Parathyroid adenoma (tissue), 2 donors: ENCODE results near the gene GLS.
A peak's percentile ranks its signal among the peaks of the same experiment; 100 is the strongest.

Experiments used
- H2AFZ ChIP-seq: fragments of 300-600 bp; sonication (generic); one replicate; pipeline ENCODE4 v1.7.0; 2017; ENCODE audit warnings: antibody characterized with exemption, mild to moderate bottlenecking
- H3K27ac ChIP-seq: fragments of 300-600 bp; sonication (generic); one replicate; pipeline ENCODE4 v1.7.0; 2017
- H3K27me3 ChIP-seq: fragments of 300-600 bp; sonication (generic); one replicate; pipeline ENCODE4 v1.7.0; 2017; ENCODE audit warnings: low read length; ENCODE audit not compliant: control insufficient read depth, insufficient read depth
- H3K36me3 ChIP-seq: fragments of 300-600 bp; sonication (generic); one replicate; pipeline ENCODE4 v1.7.0; 2017; ENCODE audit warnings: low read length; ENCODE audit not compliant: control insufficient read depth, insufficient read depth
- H3K4me1 ChIP-seq: fragments of 300-600 bp; sonication (generic); one replicate; pipeline ENCODE4 v1.7.0; 2017; ENCODE audit warnings: control low read depth
- H3K4me2 ChIP-seq: fragments of 300-600 bp; sonication (generic); one replicate; pipeline ENCODE4 v1.7.0; 2017; ENCODE audit warnings: low read length
- H3K4me3 ChIP-seq: fragments of 300-600 bp; sonication (generic); one replicate; pipeline ENCODE4 v1.7.0; 2017; ENCODE audit warnings: low read depth, low read length
- H3K79me2 ChIP-seq: fragments of 300-600 bp; sonication (generic); one replicate; pipeline ENCODE4 v1.7.0; 2017; ENCODE audit warnings: control low read depth
- H3K9ac ChIP-seq: fragments of 300-600 bp; sonication (generic); one replicate; pipeline ENCODE4 v1.7.0; 2017; ENCODE audit warnings: mild to moderate bottlenecking
- H3K9me3 ChIP-seq: fragments of 300-600 bp; sonication (generic); one replicate; pipeline ENCODE4 v1.7.0; 2017; ENCODE audit warnings: low read length; ENCODE audit not compliant: control insufficient read depth
- TF ChIP-seq, protein P1 (sequence below): fragments of 300-600 bp; sonication (generic); IDR thresholded peaks from one replicate; pipeline ENCODE4 v1.7.0; 2017; ENCODE audit warnings: antibody characterized with exemption, mild to moderate bottlenecking
- donor health status: primary hyperparathyroidism.

GLS gene

DNA sequence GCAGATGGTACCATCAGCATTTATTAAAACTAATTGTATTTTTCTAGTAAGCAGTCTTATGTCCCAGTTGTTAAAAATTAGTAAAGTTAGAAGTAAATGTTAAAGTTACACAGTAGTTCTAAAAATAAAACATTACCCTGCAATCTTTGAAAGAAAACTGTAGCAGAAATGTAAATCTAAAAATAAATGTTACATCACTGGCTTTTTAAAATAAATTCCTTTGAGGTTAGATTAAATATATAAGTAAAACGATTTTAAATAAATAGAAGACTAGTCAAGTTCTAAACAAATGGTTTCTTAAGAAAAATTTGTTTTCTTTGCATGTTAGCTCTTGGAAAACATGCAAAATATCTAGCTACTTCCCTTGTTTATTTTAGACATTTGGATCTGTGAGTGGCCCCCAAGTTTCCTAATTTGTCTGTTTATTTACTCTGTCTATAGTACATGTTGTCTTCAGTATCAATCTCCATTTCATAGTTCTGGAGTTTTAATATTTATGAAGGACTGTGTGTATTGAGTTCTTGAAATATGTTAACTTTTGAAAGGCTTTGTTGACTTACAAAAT is 58.2 kb downstream of the GLS start:
- H3K4me3 ChIP-seq = no peak overlapping the region
- no peaks in the 10 kb centered on the region for H3K27me3 ChIP-seq
- peaks cover 4% of the 10 kb centered on the region for H3K4me1 ChIP-seq
- peaks cover 6% of the 10 kb centered on the region for H3K36me3 ChIP-seq
- H3K27ac ChIP-seq = no peak overlapping the region
- no peak overlapping the region for H2AFZ ChIP-seq
- no peaks in the 10 kb centered on the region for H3K9me3 ChIP-seq
- no peak overlapping the region for H3K9ac ChIP-seq
- H3K4me2 ChIP-seq = peak overlapping the region; percentile 26
- H3K79me2 ChIP-seq = no peaks in the 10 kb centered on the region
- TF ChIP-seq, protein P1, sequence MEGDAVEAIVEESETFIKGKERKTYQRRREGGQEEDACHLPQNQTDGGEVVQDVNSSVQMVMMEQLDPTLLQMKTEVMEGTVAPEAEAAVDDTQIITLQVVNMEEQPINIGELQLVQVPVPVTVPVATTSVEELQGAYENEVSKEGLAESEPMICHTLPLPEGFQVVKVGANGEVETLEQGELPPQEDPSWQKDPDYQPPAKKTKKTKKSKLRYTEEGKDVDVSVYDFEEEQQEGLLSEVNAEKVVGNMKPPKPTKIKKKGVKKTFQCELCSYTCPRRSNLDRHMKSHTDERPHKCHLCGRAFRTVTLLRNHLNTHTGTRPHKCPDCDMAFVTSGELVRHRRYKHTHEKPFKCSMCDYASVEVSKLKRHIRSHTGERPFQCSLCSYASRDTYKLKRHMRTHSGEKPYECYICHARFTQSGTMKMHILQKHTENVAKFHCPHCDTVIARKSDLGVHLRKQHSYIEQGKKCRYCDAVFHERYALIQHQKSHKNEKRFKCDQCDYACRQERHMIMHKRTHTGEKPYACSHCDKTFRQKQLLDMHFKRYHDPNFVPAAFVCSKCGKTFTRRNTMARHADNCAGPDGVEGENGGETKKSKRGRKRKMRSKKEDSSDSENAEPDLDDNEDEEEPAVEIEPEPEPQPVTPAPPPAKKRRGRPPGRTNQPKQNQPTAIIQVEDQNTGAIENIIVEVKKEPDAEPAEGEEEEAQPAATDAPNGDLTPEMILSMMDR = no peak

DNA sequence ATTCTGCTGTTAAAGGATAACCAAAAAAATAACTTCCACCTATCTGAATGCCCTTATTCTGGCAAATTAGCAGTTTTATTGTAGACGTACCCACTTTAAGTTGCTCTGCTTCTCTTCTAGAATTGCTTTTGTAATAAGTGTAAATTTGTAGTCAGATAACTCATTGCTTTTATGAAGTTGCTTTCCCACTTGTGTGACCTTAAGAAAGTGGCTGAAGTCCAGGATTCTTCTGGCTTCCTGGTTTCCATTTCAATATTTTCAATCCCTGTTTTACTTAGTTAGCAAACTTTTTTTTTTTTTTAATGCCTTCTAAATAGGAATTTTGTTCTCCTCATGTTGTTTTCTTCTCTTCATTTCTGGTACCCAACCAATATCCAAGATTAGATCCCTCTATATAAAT is 59.8 kb downstream of the GLS start:
- H3K27me3 ChIP-seq = no peaks in the 10 kb centered on the region
- H3K9me3 ChIP-seq = no peaks in the 10 kb centered on the region
- no peak overlapping the region for H3K4me3 ChIP-seq
- no peak overlapping the region for H3K9ac ChIP-seq
- H3K79me2 ChIP-seq = no peaks in the 10 kb centered on the region
- no peaks in the 10 kb centered on the region for H3K36me3 ChIP-seq
- peaks cover 4% of the 10 kb centered on the region for H3K4me1 ChIP-seq
- TF ChIP-seq, protein P1 = no peak
- H3K27ac ChIP-seq = peak overlapping the region; percentile 8
- H2AFZ ChIP-seq = no peak overlapping the region
- H3K4me2 ChIP-seq = peak overlapping the region; percentile 20

DNA sequence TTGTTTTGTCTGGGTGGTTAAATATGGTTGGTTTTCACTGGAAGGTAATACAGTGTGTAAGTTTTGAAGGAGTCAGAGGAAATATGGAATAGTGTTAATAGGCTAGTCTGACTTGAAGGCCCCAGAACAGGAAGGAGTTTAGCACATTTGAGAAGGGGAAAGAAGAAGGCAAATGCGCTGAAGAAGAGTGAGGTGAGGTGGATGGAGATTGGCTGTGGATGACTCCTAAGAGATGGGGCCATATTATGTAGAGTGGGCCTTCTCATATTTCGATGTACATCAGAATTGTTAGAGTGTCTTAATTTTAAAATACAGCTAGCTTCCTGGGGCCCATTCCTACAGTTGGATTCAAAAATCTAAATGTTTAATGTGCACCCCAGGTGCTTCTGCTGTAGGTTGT is 61.0 kb downstream of the GLS start:
- TF ChIP-seq, protein P1 = no peak
- Histone ChIP-seq H3K4me1 (peaks cover 14% of the 10 kb centered on the region), H3K27me3 (no peaks in the 10 kb centered on the region)

DNA sequence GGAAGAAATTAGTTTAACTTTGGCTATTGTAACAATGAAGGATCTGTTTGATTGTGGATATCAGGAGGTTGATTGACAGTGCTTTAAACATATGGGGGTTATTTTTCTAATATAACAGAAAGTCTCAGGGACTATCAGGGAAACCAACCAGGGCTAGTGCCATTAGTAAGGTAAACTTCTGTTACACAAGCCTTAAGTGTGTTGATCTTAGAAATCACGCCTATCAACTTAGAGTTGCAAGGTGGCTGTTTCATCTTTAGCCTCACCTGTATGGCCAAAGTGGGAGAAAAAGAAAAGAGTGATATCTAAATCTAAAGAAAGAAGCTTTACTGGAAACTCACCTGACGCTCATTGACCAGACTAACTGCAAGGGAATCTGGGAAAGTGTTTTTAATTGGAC is 62.1 kb downstream of the GLS start:
- Histone ChIP-seq H3K36me3 (no peaks in the 10 kb centered on the region), H3K4me2 (no peak overlapping the region), H3K27ac (peak overlapping the region; percentile 11), H3K27me3 (no peaks in the 10 kb centered on the region), H3K79me2 (no peaks in the 10 kb centered on the region), H3K4me3 (no peak overlapping the region), H3K4me1 (peaks cover 18% of the 10 kb centered on the region), H2AFZ (no peak overlapping the region), H3K9me3 (no peaks in the 10 kb centered on the region), H3K9ac (no peak overlapping the region)
- TF ChIP-seq, protein P1 = no peak

More for the DNA sequence above, 61.0 kb downstream of the GLS start:
- H3K36me3 ChIP-seq = no peaks in the 10 kb centered on the region
- H3K9me3 ChIP-seq = no peaks in the 10 kb centered on the region
- H3K27ac ChIP-seq = no peak overlapping the region
- H3K9ac ChIP-seq = no peak overlapping the region
- H2AFZ ChIP-seq = no peak overlapping the region
- H3K4me2 ChIP-seq = no peak overlapping the region
- H3K4me3 ChIP-seq = no peak overlapping the region
- H3K79me2 ChIP-seq = no peaks in the 10 kb centered on the region

DNA sequence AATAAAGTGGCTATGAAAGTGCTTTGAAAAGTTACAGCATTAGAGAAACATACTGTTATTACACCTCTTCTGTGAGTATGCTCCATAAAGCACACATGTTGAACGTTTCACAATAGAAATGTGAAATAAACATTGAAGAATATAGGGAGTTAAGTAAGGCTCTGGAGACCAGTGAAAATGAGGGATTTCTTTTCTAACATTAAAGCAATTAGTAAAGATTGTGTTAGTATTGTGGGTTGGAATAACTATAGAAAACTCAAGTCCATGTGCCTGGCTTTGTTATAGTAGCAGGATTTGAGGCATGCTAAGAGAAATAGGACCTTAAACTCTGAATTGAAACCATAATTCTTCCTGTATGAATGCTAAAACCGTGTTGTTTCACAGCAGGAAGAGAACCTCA is 63.1 kb downstream of the GLS start:
- Histone ChIP-seq H3K4me1 (peaks cover 28% of the 10 kb centered on the region), H3K79me2 (no peaks in the 10 kb centered on the region), H3K36me3 (no peaks in the 10 kb centered on the region), H2AFZ (no peak overlapping the region), H3K4me2 (no peak overlapping the region), H3K9ac (no peak overlapping the region), H3K9me3 (no peaks in the 10 kb centered on the region), H3K4me3 (no peak overlapping the region), H3K27ac (peak overlapping the region; percentile 11), H3K27me3 (no peaks in the 10 kb centered on the region)
- TF ChIP-seq, protein P1 = no peak
